Neuronal stem cell (in vitro differentiated cells): ENCODE data around the gene BUD13.
A peak's percentile ranks its signal among the peaks of the same experiment; 100 is the strongest.

Experiments
- DNase-seq: peaks from one replicate; pipeline ENCODE4 v3.0.0-alpha.2; 2013; ENCODE audit warnings: low spot score
- H2AFZ ChIP-seq: one replicate; pipeline ENCODE4 v1.6.1; 2013; ENCODE audit warnings: mild to moderate bottlenecking, low read length, inconsistent platforms
- H2AK5ac ChIP-seq: 2 replicates; pipeline ENCODE4 v1.6.1; 2013; ENCODE audit warnings: low read depth, mild to moderate bottlenecking, inconsistent platforms, low read length, moderate library complexity, mixed read lengths
- H2BK120ac ChIP-seq: 2 replicates; pipeline ENCODE4 v1.6.1; 2013; ENCODE audit warnings: low read depth, mild to moderate bottlenecking, inconsistent platforms, low read length, moderate library complexity, mixed read lengths
- H2BK12ac ChIP-seq: one replicate; pipeline ENCODE4 v1.6.1; 2013; ENCODE audit warnings: low read length, inconsistent platforms
- H2BK15ac ChIP-seq: 2 replicates; pipeline ENCODE4 v1.6.1; 2013; ENCODE audit warnings: mild to moderate bottlenecking, low read length, inconsistent platforms, mixed read lengths
- H2BK5ac ChIP-seq: one replicate; pipeline ENCODE4 v1.6.1; 2013; ENCODE audit warnings: inconsistent platforms, mild to moderate bottlenecking, low read length, moderate library complexity
- H3K14ac ChIP-seq: one replicate; pipeline ENCODE4 v1.6.1; 2013; ENCODE audit warnings: low read length, inconsistent platforms
- H3K18ac ChIP-seq: 2 replicates; pipeline ENCODE4 v1.6.1; 2013; ENCODE audit warnings: low read length, inconsistent platforms
- H3K23ac ChIP-seq: 2 replicates; pipeline ENCODE4 v1.6.1; 2013; ENCODE audit warnings: low read depth, mild to moderate bottlenecking, mixed read lengths, low read length, inconsistent platforms; ENCODE audit not compliant: poor library complexity
- H3K27ac ChIP-seq: replicated peaks from 3 replicates; pipeline ENCODE4 v1.5.1; 2013; ENCODE audit warnings: low read length, inconsistent platforms
- H3K27me3 ChIP-seq, 3 experiments: 2 replicates each; pipeline ENCODE4 v1.6.1; 2013; ENCODE audit warnings: low read length in 3 of 3, mild to moderate bottlenecking in 2 of 3, inconsistent platforms in 1 of 3, low read depth in 1 of 3, mixed read lengths in 1 of 3, moderate library complexity in 1 of 3; ENCODE audit not compliant: control insufficient read depth in 3 of 3, insufficient read depth in 3 of 3
- H3K36me3 ChIP-seq, 2 donors: replicated peaks in 1 of 2; 2 replicates each; pipeline ENCODE4 v1.6.1; 2013; ENCODE audit warnings: low read length in 2 of 2; ENCODE audit not compliant: control insufficient read depth in 2 of 2, insufficient read depth in 2 of 2
- H3K4ac ChIP-seq: 2 replicates; pipeline ENCODE4 v1.6.1; 2013; ENCODE audit warnings: inconsistent platforms, mild to moderate bottlenecking, low read length, moderate library complexity
- H3K4me1 ChIP-seq, 2 donors: 1 replicate in 1 of 2; 2 replicates in 1 of 2; pipeline ENCODE4 v1.6.1; 2013; ENCODE audit warnings: low read length in 2 of 2, low read depth in 1 of 2; ENCODE audit not compliant: control insufficient read depth in 2 of 2, insufficient read depth in 1 of 2
- H3K4me2 ChIP-seq: one replicate; pipeline ENCODE4 v1.6.1; 2013; ENCODE audit warnings: mild to moderate bottlenecking, low read length, inconsistent platforms; ENCODE audit not compliant: insufficient read depth, poor library complexity, severe bottlenecking
- H3K4me3 ChIP-seq, 2 donors: 2 replicates each; pipeline ENCODE4 v1.5.1; 2013; ENCODE audit warnings: low read length in 2 of 2, mild to moderate bottlenecking in 2 of 2, inconsistent platforms in 1 of 2, moderate library complexity in 1 of 2
- H3K79me1 ChIP-seq: one replicate; pipeline ENCODE4 v1.6.1; 2013; ENCODE audit warnings: low read depth, mild to moderate bottlenecking, inconsistent platforms, low read length, moderate library complexity
- H3K9ac ChIP-seq: one replicate; pipeline ENCODE4 v1.6.1; 2013; ENCODE audit warnings: mild to moderate bottlenecking, low read depth, low read length, inconsistent platforms; ENCODE audit not compliant: poor library complexity
- H3K9me3 ChIP-seq, 2 donors: replicated peaks in 1 of 2; 2 replicates each; pipeline versions ENCODE3 to v1.6.1; 2013; ENCODE audit warnings: low read length in 2 of 2, mild to moderate bottlenecking in 2 of 2, inconsistent platforms in 1 of 2, low read depth in 1 of 2, mixed read lengths in 1 of 2, moderate library complexity in 1 of 2; ENCODE audit not compliant: control insufficient read depth in 2 of 2, insufficient read depth in 1 of 2
- H4K8ac ChIP-seq: one replicate; pipeline ENCODE4 v1.6.1; 2013; ENCODE audit warnings: low read depth, mild to moderate bottlenecking, inconsistent platforms, low read length, moderate library complexity
- H4K91ac ChIP-seq: one replicate; pipeline ENCODE4 v1.6.1; 2013; ENCODE audit warnings: low read length, low read depth, mild to moderate bottlenecking, inconsistent platforms; ENCODE audit not compliant: poor library complexity
- WGBS, 2 donors: extraction: QIAGEN DNeasy Blood & Tissue Kit; methylation state at CpG; one replicate each; pipeline ENCODE4 v1.1.7; 2013; ENCODE audit warnings: missing lambda C conversion rate in 2 of 2, mixed read lengths in 1 of 2; ENCODE audit not compliant: insufficient read length in 2 of 2, insufficient replicate concordance in 1 of 2; ENCODE audit errors: extremely low coverage in 2 of 2; 5-methylcytosine and 5-hydroxymethylcytosine counted together

Gene BUD13

DNA sequence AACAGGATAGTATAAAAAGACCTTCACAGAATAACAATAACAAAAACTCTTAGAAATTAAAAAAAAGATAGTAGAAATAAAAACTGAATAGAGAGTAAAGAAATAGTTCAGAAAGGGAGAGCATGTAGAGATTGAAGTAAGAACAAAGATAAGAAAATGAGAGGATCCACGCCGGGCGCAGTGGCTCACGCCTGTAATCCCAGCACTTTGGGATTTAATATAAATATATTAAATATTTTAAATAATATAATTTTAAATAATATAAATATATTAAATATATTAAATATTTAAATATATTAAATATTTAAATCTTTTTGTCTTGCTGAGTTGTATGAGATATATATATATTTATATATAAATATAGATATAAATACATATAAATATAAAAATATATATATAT is 39.3 kb upstream of the BUD13 start:
- no peak overlapping the region for H4K8ac ChIP-seq
- no peak for DNase-seq
- no peak overlapping the region for H3K4me2 ChIP-seq
- no CpG with 5 or more reads among the region's 4 CpGs for WGBS, 2 donors
- H2BK5ac ChIP-seq = no peak overlapping the region
- H3K36me3 ChIP-seq = no peaks in the 10 kb centered on the region
- H3K14ac ChIP-seq = no peak overlapping the region
- no peak overlapping the region for H3K4me3 ChIP-seq
- H3K27me3 ChIP-seq = no peaks in the 10 kb centered on the region
- no peak overlapping the region for H2BK12ac ChIP-seq
- H3K4ac ChIP-seq = no peak overlapping the region
- H3K27ac ChIP-seq = no peak overlapping the region
- no peaks in the 10 kb centered on the region for H3K4me1 ChIP-seq
- H4K91ac ChIP-seq = no peak overlapping the region
- H2BK15ac ChIP-seq = no peak overlapping the region
- H3K18ac ChIP-seq = no peak overlapping the region
- no peaks in the 10 kb centered on the region for H3K9me3 ChIP-seq
- H3K79me1 ChIP-seq = no peaks in the 10 kb centered on the region
- H3K23ac ChIP-seq = no peak overlapping the region
- H2AK5ac ChIP-seq = no peak overlapping the region
- H3K9ac ChIP-seq = no peak overlapping the region
- no peak overlapping the region for H2AFZ ChIP-seq
- H2BK120ac ChIP-seq = no peak overlapping the region

DNA sequence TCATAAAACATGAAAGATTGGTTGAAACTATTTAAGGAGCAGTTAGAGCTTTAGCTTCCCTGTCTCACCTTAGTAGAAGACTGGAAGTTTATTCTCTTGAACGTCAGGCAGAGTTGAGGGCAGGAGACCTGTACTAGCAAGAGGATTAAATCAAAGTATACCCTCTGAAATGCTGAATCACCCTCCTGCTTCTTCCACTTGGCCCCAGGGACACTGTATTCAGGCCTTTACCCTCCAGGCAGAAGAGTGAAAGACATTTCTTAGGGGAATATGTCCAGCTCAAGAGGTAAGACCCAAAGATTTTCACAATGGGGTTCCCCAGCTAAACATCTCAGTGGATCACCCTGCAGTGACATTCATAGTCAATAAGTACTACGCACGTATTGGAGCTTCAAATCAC is 38.4 kb upstream of the BUD13 start:
- no peak overlapping the region for H4K8ac ChIP-seq

DNA sequence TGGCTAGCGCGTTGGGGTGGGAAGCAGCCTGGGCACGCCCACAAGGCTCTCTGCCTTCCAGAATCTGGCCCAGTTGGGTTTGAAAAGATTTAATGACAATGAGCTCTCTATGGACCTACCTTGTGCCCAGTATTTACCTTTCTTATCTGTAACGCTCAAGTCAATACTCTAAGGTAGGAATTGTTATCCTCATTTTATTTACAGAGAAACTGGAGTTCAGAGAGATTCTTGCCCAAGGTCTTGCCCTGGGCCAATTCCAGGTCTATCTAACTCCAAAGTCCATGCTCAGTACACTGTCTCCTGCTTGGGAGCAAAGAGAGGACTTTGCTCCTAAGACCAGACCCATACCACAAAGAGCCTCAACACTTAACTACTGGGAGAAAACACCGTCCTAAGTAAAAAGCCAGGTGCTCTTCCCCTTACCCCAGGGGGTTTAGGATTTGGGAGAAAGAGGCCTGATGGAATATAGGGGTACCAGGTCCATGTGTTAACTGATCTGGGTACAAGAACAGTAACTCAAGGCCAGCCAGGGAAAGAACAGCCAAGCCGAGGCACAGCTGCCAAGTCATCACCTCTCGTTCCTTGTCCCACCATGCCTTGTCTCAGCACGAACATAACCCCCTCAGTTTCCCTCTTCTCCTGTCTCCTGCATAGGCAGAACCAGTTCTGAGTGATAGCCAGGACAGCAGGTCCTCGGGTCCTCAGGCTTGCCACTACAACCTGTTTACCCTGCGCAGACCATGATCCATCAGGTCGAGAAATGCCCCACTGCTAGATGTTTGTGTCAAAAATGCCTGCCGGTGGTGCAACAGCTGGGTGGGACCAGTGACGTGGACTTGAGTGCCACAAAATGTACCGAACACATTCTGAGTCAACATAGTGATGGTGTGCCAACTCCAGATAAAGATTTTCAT is 35.7 kb upstream of the BUD13 start:
- H2AFZ ChIP-seq = no peak overlapping the region
- H2BK120ac ChIP-seq = no peak overlapping the region
- H3K4me3 ChIP-seq = no peak overlapping the region
- no peaks in the 10 kb centered on the region for H3K79me1 ChIP-seq
- H3K36me3 ChIP-seq = no peaks in the 10 kb centered on the region
- no peak overlapping the region for H2BK5ac ChIP-seq
- H3K27ac ChIP-seq = no peak overlapping the region
- no peak overlapping the region for H2BK15ac ChIP-seq
- H3K27me3 ChIP-seq = peaks cover 0 to 18% (median 0%) of the 10 kb centered on the region in 3 experiments
- no peaks in the 10 kb centered on the region for H3K9me3 ChIP-seq
- no CpG with 5 or more reads among the region's 14 CpGs for WGBS, 2 donors
- H2BK12ac ChIP-seq = no peak overlapping the region
- H2AK5ac ChIP-seq = no peak overlapping the region
- H3K4me2 ChIP-seq = no peak overlapping the region
- H3K23ac ChIP-seq = no peak overlapping the region
- no peak for DNase-seq
- no peak overlapping the region for H4K91ac ChIP-seq
- no peak overlapping the region for H3K14ac ChIP-seq
- peak overlapping the region; percentile 12 for H3K9ac ChIP-seq
- no peaks in the 10 kb centered on the region for H3K4me1 ChIP-seq
- H3K4ac ChIP-seq = no peak overlapping the region
- peak overlapping the region; percentile 25 for H3K18ac ChIP-seq
- no peak overlapping the region for H4K8ac ChIP-seq

More for the DNA sequence above, 38.4 kb upstream of the BUD13 start:
- no peak overlapping the region for H2BK5ac ChIP-seq
- no peak overlapping the region for H3K27ac ChIP-seq
- no peak overlapping the region for H2BK15ac ChIP-seq
- no peaks in the 10 kb centered on the region for H3K36me3 ChIP-seq
- H3K23ac ChIP-seq = no peak overlapping the region
- no peak for DNase-seq
- no peaks in the 10 kb centered on the region for H3K79me1 ChIP-seq
- H3K9ac ChIP-seq = no peak overlapping the region
- no peak overlapping the region for H3K4me2 ChIP-seq
- H3K9me3 ChIP-seq = no peaks in the 10 kb centered on the region
- H3K4ac ChIP-seq = no peak overlapping the region
- no peaks in the 10 kb centered on the region for H3K4me1 ChIP-seq
- H4K91ac ChIP-seq = no peak overlapping the region
- H3K14ac ChIP-seq = no peak overlapping the region
- H2BK120ac ChIP-seq = no peak overlapping the region
- H3K4me3 ChIP-seq = no peak overlapping the region
- H2AK5ac ChIP-seq = no peak overlapping the region
- no peak overlapping the region for H3K18ac ChIP-seq
- no CpG with 5 or more reads among the region's 3 CpGs for WGBS, 2 donors
- no peak overlapping the region for H2BK12ac ChIP-seq
- peak overlapping the region; percentile 35 for H2AFZ ChIP-seq
- H3K27me3 ChIP-seq = peaks cover 0 to 5% (median 0%) of the 10 kb centered on the region in 3 experiments

GRCh38 chr11:116807601-116808261 is 34.9 kb upstream of the BUD13 start:
- no peaks in the 10 kb centered on the region for H3K79me1 ChIP-seq
- H3K14ac ChIP-seq = no peak overlapping the region
- no peak overlapping the region for H4K8ac ChIP-seq
- H3K27ac ChIP-seq = no peak overlapping the region
- H3K4ac ChIP-seq = no peak overlapping the region
- H3K9ac ChIP-seq = no peak overlapping the region
- H3K23ac ChIP-seq = peak overlapping the region; percentile 83
- H3K4me2 ChIP-seq = no peak overlapping the region
- H3K4me3 ChIP-seq = no peak overlapping the region
- no peak overlapping the region for H2BK12ac ChIP-seq
- no peak overlapping the region for H2AFZ ChIP-seq
- peak overlapping the region; percentile 59 for H3K18ac ChIP-seq
- no peak overlapping the region for H2BK120ac ChIP-seq
- H2BK5ac ChIP-seq = no peak overlapping the region
- H3K4me1 ChIP-seq = no peaks in the 10 kb centered on the region
- no peaks in the 10 kb centered on the region for H3K9me3 ChIP-seq
- H4K91ac ChIP-seq = no peak overlapping the region
- no peak overlapping the region for H2AK5ac ChIP-seq
- no peaks in the 10 kb centered on the region for H3K36me3 ChIP-seq
- no CpG with 5 or more reads among the region's 6 CpGs for WGBS, 2 donors
- H2BK15ac ChIP-seq = no peak overlapping the region
- DNase-seq = no peak
- H3K27me3 ChIP-seq = peaks cover 0 to 21% (median 0%) of the 10 kb centered on the region in 3 experiments
